ENCODE measurements around the gene MASP2.

GRCh38 chr1:11062965-11063401, 15.9 kb upstream of the MASP2 start:
- TF ChIP-seq EZH2phosphoT487 (IDR thresholded peaks at IDR 0.05; ENCODE audit: borderline replicate concordance, low read length) (no peak), CTCF (IDR thresholded peaks at IDR 0.05; ENCODE audit: low read depth, low read length, poor library complexity, severe bottlenecking) (no peak)
